RWPE1 (cell line): ENCODE data around the gene NOC2L.
"Not testable (repeated sequence)": the region's sequence is repeated elsewhere in the genome, so short reads cannot be mapped to it uniquely, and the experiment has no call there.

Source experiments
- CTCF ChIA-PET: fragments of 350-600 bp; sonication (Branson Sonifier 250); formaldehyde crosslinking; extraction: SDS; loops from one replicate; lab custom pipeline; 2021; lab: Yijun Ruan, JAX
- POLR2A ChIA-PET: fragments of 400-600 bp; formaldehyde crosslinking; extraction: SDS; loops from one replicate; lab custom pipeline; 2020; ENCODE audit warnings: antibody characterized with exemption; ENCODE audit not compliant: low non-redundant PET; lab: Yijun Ruan, JAX
- DNase-seq: peaks from one replicate; pipeline ENCODE4 v3.0.0; 2012; ENCODE audit warnings: low spot score
- H3K27ac ChIP-seq: fragments of 450-650 bp; 2 replicates; pipeline ENCODE4 v1.5.1; 2017
- CTCF ChIP-seq: fragments of 450-650 bp; conservative IDR thresholded peaks from 2 replicates; pipeline ENCODE4 v1.5.1; 2017; ENCODE audit warnings: low read depth, mild to moderate bottlenecking

NOC2L gene

DNA sequence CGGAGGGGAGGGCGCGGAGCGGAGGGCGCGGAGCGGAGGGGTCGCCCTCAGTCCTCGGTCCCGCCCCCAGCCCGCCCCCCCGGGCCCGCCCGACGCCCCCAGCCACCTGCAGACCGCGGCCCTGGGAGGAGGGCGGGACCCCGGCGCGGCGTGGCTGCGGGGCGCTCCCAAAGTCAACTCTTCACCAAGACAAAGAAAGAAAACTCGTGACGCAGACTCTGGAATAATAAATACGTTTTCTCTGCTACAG lies 39.6 kb upstream of the NOC2L start:
- DNase-seq: no peak
- no peak for TF ChIP-seq CTCF
- peak overlapping the region; percentile 93 for H3K27ac ChIP-seq
- POLR2A ChIA-PET: no interaction called here
- CTCF ChIA-PET: interaction anchor here (0.6 kb wide), 1 partner anchor 61 kb away, joined by 6 read pairs; no protein-coding TSS in a partner anchor

- no peak for TF ChIP-seq CTCF
- ChIA-PET POLR2A (no interaction called here), CTCF (interaction anchor here (0.6 to 1.8 kb wide), 6 partner anchors 12 to 294 kb away, joined by 3 to 11 read pairs (median 5); no protein-coding TSS in a partner anchor)
- no peak overlapping the region for H3K27ac ChIP-seq
- DNase-seq: no peak
Measured at GRCh38 chr1:997993-998744, 39.1 kb upstream of the NOC2L start.

- no peak for TF ChIP-seq CTCF
- H3K27ac ChIP-seq: no peak overlapping the region
- DNase-seq: no peak
- ChIA-PET POLR2A (no interaction called here), CTCF (interaction anchor here (0.6 to 1.8 kb wide), 5 partner anchors 12 to 294 kb away, joined by 3 to 11 read pairs (median 5); no protein-coding TSS in a partner anchor)
Measured at GRCh38 chr1:997713-997992, 38.6 kb upstream of the NOC2L start.

GRCh38 chr1:996851-997712 lies 38.0 kb upstream of the NOC2L start:
- no peak for DNase-seq
- no peak overlapping the region for H3K27ac ChIP-seq
- TF ChIP-seq CTCF: no peak
- ChIA-PET CTCF (interaction anchor here (0.6 to 1.8 kb wide), 5 partner anchors 11 to 295 kb away, joined by 3 to 11 read pairs (median 5); no protein-coding TSS in a partner anchor), POLR2A (no interaction called here)

GRCh38 chr1:995665-996633 lies 36.9 kb upstream of the NOC2L start:
- no peak for DNase-seq
- ChIA-PET POLR2A (no interaction called here), CTCF (interaction anchor here (1.8 to 2.3 kb wide), 2 partner anchors 11 to 296 kb away, joined by 5 to 17 read pairs; no protein-coding TSS in a partner anchor)
- peak overlapping the region; percentile 25; the same call in 1 of the 2 replicates for H3K27ac ChIP-seq
- TF ChIP-seq CTCF: no peak

GRCh38 chr1:994546-994945 lies 35.5 kb upstream of the NOC2L start:
- H3K27ac ChIP-seq, POLR2A ChIA-PET, DNase-seq: not testable (repeated sequence)
- CTCF ChIA-PET: interaction anchor here (0.8 to 2.3 kb wide), 2 partner anchors 10 to 65 kb away, joined by 3 to 17 read pairs; no protein-coding TSS in a partner anchor
